Calu3 (cell line): Measurements from ENCODE around the gene RALGPS1. TPM values are rescaled to one million over a fixed set of nuclear protein-coding genes. Genes with fewer than 3 reads are reported as not detected.
A peak's percentile ranks its signal among the peaks of the same experiment; 100 is the strongest.

Experiments used
- BruUV-seq: library from RNA; stranded (reverse); fragments of 400-500 nt; replicated peaks from 2 replicates; lab custom pipeline; 2021; lab: Mats Ljungman, UMichigan
- CTCF ChIA-PET: fragments of 300-600 bp; sonication (Branson Sonifier 250); formaldehyde crosslinking; loops from one replicate; lab custom pipeline; 2022; ENCODE audit warnings: antibody characterized with exemption; lab: Charles Lee
- DNase-seq: peaks from one replicate; pipeline ENCODE4 v3.0.0; 2022
- H3K27ac Mint-ChIP-seq: one replicate; pipeline ENCODE4 v1.8.0; 2022; ENCODE audit warnings: mixed read lengths; ENCODE audit not compliant: unreplicated experiment
- H3K27me3 Mint-ChIP-seq: one replicate; pipeline ENCODE4 v1.8.0; 2022; ENCODE audit warnings: mixed read lengths; ENCODE audit not compliant: unreplicated experiment
- H3K36me3 Mint-ChIP-seq: one replicate; pipeline ENCODE4 v1.8.0; 2022; ENCODE audit warnings: mild to moderate bottlenecking, moderate library complexity, mixed read lengths; ENCODE audit not compliant: insufficient read depth, unreplicated experiment
- H3K4me1 Mint-ChIP-seq: one replicate; pipeline ENCODE4 v1.8.0; 2022; ENCODE audit warnings: mild to moderate bottlenecking, low read depth, mixed read lengths; ENCODE audit not compliant: unreplicated experiment
- H3K4me3 Mint-ChIP-seq: one replicate; pipeline ENCODE4 v1.8.0; 2022; ENCODE audit warnings: mild to moderate bottlenecking, low read depth, moderate library complexity, mixed read lengths; ENCODE audit not compliant: unreplicated experiment
- H3K9me3 Mint-ChIP-seq: one replicate; pipeline ENCODE4 v1.8.0; 2022; ENCODE audit warnings: low read depth, mixed read lengths; ENCODE audit not compliant: unreplicated experiment
- intact Hi-C: fragments of 100-400 bp; cut with micrococcal nuclease; formaldehyde crosslinking; loops from one replicate; pipeline ENCODE4 v1.10.0; 2022; ENCODE audit not compliant: unreplicated experiment
- total RNA-seq: library from RNA; stranded (reverse); gene quantifications from 2 replicates; pipeline ENCODE4 v1.2.3, GENCODE V29; 2022
- TF ChIP-seq, protein P1 (sequence below): fragments of 200-600 bp; IDR thresholded peaks from one replicate; pipeline ENCODE4 v1.8.0; 2022; ENCODE audit warnings: antibody characterized with exemption; ENCODE audit not compliant: unreplicated experiment

RALGPS1 gene
- total RNA-seq, 1 experiment from 2014 or later, result 8.3 TPM

DNA sequence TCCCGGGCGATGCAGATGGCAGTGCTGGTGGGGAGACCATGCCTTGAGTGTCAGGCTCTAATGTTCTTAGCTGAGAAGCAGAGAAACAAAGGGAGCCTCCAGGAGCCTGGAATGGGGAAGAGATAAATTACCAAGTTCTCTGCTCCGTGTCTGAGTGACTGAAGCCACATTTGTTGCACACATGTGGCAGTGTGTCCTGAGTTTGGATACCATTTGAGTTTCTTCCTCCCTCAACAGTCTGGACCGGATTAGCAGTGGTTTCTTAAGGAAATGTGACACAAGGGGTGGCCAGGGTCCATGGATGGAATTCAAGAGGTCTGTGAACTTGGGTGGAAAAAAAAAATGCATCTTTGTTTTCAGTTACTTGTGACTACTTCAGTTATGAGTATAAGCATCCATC, 299.3 kb downstream of the RALGPS1 start:
- H3K27me3 Mint-ChIP-seq, result peaks cover 24% of the 10 kb centered on the region
- no peak overlapping the region for H3K4me3 Mint-ChIP-seq
- no peaks in the 10 kb centered on the region for H3K36me3 Mint-ChIP-seq
- CTCF ChIA-PET, result interaction anchor here (0.9 to 1.9 kb wide), 7 partner anchors 11 to 274 kb away, joined by 3 to 10 read pairs (median 6); partner anchors contain the start of gene SLC2A8
- no peaks in the 10 kb centered on the region for H3K9me3 Mint-ChIP-seq
- BruUV-seq, result no TSS peak
- TF ChIP-seq, protein P1, sequence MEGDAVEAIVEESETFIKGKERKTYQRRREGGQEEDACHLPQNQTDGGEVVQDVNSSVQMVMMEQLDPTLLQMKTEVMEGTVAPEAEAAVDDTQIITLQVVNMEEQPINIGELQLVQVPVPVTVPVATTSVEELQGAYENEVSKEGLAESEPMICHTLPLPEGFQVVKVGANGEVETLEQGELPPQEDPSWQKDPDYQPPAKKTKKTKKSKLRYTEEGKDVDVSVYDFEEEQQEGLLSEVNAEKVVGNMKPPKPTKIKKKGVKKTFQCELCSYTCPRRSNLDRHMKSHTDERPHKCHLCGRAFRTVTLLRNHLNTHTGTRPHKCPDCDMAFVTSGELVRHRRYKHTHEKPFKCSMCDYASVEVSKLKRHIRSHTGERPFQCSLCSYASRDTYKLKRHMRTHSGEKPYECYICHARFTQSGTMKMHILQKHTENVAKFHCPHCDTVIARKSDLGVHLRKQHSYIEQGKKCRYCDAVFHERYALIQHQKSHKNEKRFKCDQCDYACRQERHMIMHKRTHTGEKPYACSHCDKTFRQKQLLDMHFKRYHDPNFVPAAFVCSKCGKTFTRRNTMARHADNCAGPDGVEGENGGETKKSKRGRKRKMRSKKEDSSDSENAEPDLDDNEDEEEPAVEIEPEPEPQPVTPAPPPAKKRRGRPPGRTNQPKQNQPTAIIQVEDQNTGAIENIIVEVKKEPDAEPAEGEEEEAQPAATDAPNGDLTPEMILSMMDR, result no peak
- intact Hi-C loops, result loop anchor here (5.0 kb wide), 1 partner anchor 133 kb away; no protein-coding TSS in a partner anchor
- H3K4me1 Mint-ChIP-seq, result peaks cover 7% of the 10 kb centered on the region
- no peak for DNase-seq
- no peak overlapping the region for H3K27ac Mint-ChIP-seq

DNA sequence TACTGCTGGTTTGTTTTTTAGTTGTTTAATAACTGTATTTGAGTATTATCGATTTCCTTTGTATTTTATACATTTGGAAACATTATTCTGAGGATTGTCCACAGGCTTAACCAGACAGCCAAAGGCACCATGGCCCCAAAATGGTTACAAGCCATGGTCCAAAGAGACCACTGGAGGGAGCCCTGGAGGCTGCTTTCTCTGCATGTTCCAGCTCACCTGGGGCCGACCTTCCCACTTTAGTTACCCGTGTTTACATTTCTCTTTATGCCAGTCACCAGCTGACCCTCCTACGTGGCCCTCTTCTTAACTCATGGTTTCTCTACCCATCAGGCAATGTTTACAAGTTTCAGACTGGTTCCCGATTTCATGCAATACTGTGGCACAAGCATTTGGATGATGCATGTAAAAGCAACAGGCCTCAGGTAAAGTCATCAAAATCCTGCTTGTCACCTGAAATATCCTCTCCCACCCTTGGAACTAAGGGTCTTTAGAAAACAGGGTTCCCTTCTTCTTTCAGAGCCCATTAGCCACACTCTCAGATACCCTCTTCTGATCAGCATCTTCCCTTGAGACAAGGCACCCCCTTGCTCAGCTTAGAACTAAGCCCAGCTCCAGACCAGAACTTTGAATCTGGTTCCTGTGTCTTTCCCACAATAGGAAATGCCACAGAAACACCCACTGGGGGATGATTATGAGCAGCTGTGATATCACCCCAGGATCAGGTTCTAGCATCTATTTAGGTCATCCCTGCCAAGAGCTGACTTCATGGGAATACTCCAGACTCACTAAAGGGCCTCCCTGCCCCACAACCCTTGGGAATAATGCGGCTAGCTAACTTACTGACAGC, 300.1 kb downstream of the RALGPS1 start:
- Mint-ChIP-seq H3K27me3 (peaks cover 19% of the 10 kb centered on the region), H3K4me1 (peaks cover 7% of the 10 kb centered on the region), H3K9me3 (no peaks in the 10 kb centered on the region), H3K4me3 (no peak overlapping the region), H3K36me3 (no peaks in the 10 kb centered on the region), H3K27ac (no peak overlapping the region)
- BruUV-seq, result no TSS peak
- intact Hi-C loops, result loop anchor here (5.0 kb wide), 1 partner anchor 133 kb away; no protein-coding TSS in a partner anchor
- CTCF ChIA-PET, result interaction anchor here (0.7 to 1.9 kb wide), 8 partner anchors 10 to 275 kb away, joined by 3 to 10 read pairs (median 5); partner anchors contain the start of gene SLC2A8
- TF ChIP-seq, protein P1, result peak; percentile 63
- DNase-seq, result peak; percentile 68

DNA sequence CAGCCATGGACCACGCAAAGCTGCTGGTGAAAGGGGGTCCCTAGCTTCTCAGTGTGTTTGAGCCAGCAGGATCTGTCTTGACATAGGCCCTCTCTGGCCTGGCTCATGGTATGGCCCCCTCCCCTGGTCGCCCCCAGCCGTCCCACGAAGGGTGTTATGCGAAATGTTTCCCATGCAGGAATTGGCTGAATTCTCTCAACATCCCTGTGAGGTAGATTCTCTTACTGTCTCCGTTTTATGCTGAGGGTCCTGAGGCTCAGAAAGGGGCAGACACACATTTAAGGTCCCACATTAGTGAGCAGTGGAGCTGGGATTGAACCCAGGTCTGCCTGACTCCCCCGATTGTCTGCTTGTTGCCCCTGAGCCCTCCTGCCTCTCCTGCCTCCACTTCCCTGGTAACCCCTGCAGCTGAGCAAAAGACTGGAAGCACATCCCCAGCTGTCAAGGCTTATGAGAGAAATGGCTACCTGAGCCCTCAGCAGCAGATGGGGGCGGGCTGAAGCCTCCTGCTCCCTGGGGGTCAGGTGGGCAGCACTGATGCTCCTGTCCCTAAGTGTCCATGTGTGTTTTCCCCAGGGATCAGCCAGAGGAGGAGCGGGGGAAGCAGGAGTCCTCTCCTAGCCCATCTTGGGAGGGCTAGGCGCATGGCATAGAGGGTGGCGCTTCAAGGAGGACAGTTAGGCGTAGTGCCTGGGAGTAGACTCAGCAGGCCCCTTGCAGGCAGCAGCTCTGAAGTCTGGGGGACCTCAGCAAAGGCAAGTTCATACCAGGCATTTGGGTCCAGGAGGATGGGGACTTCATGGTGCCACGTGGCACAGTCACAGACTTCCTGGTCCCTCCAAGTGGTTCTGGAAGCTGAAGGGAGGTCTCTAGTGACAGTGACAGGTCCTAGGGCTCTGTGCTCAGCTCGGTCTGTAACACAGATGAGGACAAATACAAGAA, 301.0 kb downstream of the RALGPS1 start:
- DNase-seq, result no peak
- CTCF ChIA-PET, result interaction anchor here (1.3 to 1.9 kb wide), 4 partner anchors 9 to 173 kb away, joined by 3 to 10 read pairs (median 6); no protein-coding TSS in a partner anchor
- BruUV-seq, result no TSS peak
- TF ChIP-seq, protein P1, result no peak
- Mint-ChIP-seq H3K27ac (no peak overlapping the region), H3K4me1 (peaks cover 7% of the 10 kb centered on the region), H3K9me3 (no peaks in the 10 kb centered on the region), H3K27me3 (peaks cover 10% of the 10 kb centered on the region), H3K36me3 (no peaks in the 10 kb centered on the region), H3K4me3 (no peak overlapping the region)
- intact Hi-C loops, result no loop called here

DNA sequence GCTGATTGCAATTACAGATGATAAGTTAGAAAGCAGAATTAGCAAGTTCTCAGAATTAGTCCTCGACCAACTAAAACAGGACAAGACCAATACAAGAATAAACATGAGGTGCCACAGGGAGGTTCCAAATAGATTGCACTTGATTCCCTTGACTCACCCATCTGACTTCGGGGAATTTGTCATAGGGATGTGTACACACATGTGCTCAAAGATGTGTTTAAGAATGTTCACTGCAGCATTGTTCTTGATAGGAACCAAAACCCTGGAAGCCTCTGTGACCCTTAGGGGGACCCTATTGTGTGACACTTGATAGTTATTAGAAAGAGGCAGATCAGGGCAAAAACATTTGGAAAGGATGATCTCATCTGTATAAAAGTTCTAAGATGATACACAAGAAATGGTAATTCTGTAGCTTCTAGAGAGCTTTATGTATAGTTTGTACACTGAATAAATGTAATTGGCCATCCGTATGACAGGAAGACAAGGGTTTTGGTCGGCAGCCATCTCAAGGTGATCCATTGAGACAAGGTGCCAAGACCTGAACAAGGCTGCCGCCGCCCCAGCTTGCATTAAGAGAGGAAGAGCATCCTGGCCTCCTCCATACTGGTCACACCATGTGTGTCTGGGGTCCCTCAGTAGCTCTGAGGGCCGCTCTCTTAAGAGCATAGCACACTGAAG, 301.8 kb downstream of the RALGPS1 start:
- TF ChIP-seq, protein P1, result no peak
- Mint-ChIP-seq H3K9me3 (no peaks in the 10 kb centered on the region), H3K27me3 (peaks cover 2% of the 10 kb centered on the region), H3K27ac (no peak overlapping the region), H3K36me3 (no peaks in the 10 kb centered on the region), H3K4me1 (peaks cover 7% of the 10 kb centered on the region), H3K4me3 (no peak overlapping the region)
- no peak for DNase-seq
- BruUV-seq, result no TSS peak
- intact Hi-C loops, result no loop called here
- CTCF ChIA-PET, result no interaction called here
